ENCODE results near the gene GJB3.

Gene GJB3

DNA sequence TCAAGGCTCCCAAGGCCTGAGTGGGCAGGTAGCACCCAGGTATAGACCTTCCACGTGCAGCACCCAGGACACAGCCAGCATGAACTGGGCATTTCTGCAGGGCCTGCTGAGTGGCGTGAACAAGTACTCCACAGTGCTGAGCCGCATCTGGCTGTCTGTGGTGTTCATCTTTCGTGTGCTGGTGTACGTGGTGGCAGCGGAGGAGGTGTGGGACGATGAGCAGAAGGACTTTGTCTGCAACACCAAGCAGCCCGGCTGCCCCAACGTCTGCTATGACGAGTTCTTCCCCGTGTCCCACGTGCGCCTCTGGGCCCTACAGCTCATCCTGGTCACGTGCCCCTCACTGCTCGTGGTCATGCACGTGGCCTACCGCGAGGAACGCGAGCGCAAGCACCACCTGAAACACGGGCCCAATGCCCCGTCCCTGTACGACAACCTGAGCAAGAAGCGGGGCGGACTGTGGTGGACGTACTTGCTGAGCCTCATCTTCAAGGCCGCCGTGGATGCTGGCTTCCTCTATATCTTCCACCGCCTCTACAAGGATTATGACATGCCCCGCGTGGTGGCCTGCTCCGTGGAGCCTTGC, 19.7 kb upstream of the GJB3 start:
- no peak overlapping the region for H3K4me3 ChIP-seq (replicated peaks; ENCODE audit: insufficient read depth, low read length)
- no peaks in the 10 kb centered on the region for H3K27me3 ChIP-seq (ENCODE audit: insufficient read depth, poor library complexity, severe bottlenecking)
- DNase-seq (ENCODE audit: low read depth in 1 of 2, low spot score in 1 of 2), result no peak
- no peak overlapping the region for H3K27ac ChIP-seq (replicated peaks)
- TF ChIP-seq GABPA (IDR thresholded peaks at IDR 0.05; ENCODE audit: low read depth) (no peak), SPI1 (IDR thresholded peaks at IDR 0.05; ENCODE audit: borderline replicate concordance, low read depth) (no peak), REST (IDR thresholded peaks at IDR 0.05; ENCODE audit: insufficient replicate concordance, low read depth) (no peak), POLR2AphosphoS5 (IDR thresholded peaks at IDR 0.05; ENCODE audit: low read depth) (no peak)
- TF ChIP-seq, protein P1, sequence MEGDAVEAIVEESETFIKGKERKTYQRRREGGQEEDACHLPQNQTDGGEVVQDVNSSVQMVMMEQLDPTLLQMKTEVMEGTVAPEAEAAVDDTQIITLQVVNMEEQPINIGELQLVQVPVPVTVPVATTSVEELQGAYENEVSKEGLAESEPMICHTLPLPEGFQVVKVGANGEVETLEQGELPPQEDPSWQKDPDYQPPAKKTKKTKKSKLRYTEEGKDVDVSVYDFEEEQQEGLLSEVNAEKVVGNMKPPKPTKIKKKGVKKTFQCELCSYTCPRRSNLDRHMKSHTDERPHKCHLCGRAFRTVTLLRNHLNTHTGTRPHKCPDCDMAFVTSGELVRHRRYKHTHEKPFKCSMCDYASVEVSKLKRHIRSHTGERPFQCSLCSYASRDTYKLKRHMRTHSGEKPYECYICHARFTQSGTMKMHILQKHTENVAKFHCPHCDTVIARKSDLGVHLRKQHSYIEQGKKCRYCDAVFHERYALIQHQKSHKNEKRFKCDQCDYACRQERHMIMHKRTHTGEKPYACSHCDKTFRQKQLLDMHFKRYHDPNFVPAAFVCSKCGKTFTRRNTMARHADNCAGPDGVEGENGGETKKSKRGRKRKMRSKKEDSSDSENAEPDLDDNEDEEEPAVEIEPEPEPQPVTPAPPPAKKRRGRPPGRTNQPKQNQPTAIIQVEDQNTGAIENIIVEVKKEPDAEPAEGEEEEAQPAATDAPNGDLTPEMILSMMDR (IDR thresholded peaks at IDR 0.05; ENCODE audit: insufficient read depth, low read length), result no peak

DNA sequence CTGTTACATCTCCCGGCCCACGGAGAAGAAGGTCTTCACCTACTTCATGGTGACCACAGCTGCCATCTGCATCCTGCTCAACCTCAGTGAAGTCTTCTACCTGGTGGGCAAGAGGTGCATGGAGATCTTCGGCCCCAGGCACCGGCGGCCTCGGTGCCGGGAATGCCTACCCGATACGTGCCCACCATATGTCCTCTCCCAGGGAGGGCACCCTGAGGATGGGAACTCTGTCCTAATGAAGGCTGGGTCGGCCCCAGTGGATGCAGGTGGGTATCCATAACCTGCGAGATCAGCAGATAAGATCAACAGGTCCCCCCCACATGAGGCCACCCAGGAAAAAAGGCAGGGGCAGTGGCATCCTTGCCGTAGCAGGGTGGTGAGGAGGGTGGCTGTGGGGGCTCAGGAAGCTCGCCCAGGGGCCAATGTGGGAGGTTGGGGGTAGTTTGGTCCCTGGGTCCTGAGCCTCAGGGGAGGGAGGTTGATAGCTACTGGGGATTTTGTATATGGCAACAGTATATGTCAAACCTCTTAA, 19.2 kb upstream of the GJB3 start:
- Histone ChIP-seq H3K27me3 (ENCODE audit: insufficient read depth, poor library complexity, severe bottlenecking) (no peaks in the 10 kb centered on the region), H3K4me3 (replicated peaks; ENCODE audit: insufficient read depth, low read length) (no peak overlapping the region), H3K27ac (replicated peaks) (no peak overlapping the region)
- TF ChIP-seq, protein P1 (IDR thresholded peaks at IDR 0.05; ENCODE audit: insufficient read depth, low read length), result no peak
- TF ChIP-seq SPI1 (IDR thresholded peaks at IDR 0.05; ENCODE audit: borderline replicate concordance, low read depth), result no peak
- no peak for TF ChIP-seq REST (IDR thresholded peaks at IDR 0.05; ENCODE audit: insufficient replicate concordance, low read depth)
- no peak for TF ChIP-seq POLR2AphosphoS5 (IDR thresholded peaks at IDR 0.05; ENCODE audit: low read depth)
- TF ChIP-seq GABPA (IDR thresholded peaks at IDR 0.05; ENCODE audit: low read depth), result no peak
- no peak for DNase-seq (ENCODE audit: low read depth in 1 of 2, low spot score in 1 of 2)

- no peak for DNase-seq (ENCODE audit: low read depth in 1 of 2, low spot score in 1 of 2)
- TF ChIP-seq GABPA (IDR thresholded peaks at IDR 0.05; ENCODE audit: low read depth), result no peak
- no peak for TF ChIP-seq REST (IDR thresholded peaks at IDR 0.05; ENCODE audit: insufficient replicate concordance, low read depth)
- TF ChIP-seq, protein P1 (IDR thresholded peaks at IDR 0.05; ENCODE audit: insufficient read depth, low read length), result no peak
- TF ChIP-seq POLR2AphosphoS5 (IDR thresholded peaks at IDR 0.05; ENCODE audit: low read depth), result no peak
- no peak for TF ChIP-seq SPI1 (IDR thresholded peaks at IDR 0.05; ENCODE audit: borderline replicate concordance, low read depth)
- H3K4me3 ChIP-seq (replicated peaks; ENCODE audit: insufficient read depth, low read length), result no peak overlapping the region
- H3K27me3 ChIP-seq (ENCODE audit: insufficient read depth, poor library complexity, severe bottlenecking), result no peaks in the 10 kb centered on the region
- H3K27ac ChIP-seq (replicated peaks), result no peak overlapping the region
Measured at GRCh38 chr1:34762474-34763141, 18.4 kb upstream of the GJB3 start.

All from HL-60 (cell line).